Prostate gland (tissue), 2 donors: ENCODE results near the gene STX11.

ENCODE experiments used
- POLR2A ChIP-seq: fragments of 450-650 bp; IDR thresholded peaks from one replicate; pipeline ENCODE4 v1.6.1; 2016; ENCODE audit warnings: antibody characterized with exemption, mild to moderate bottlenecking
- POLR2AphosphoS5 ChIP-seq: sonication (generic); formaldehyde crosslinking; IDR thresholded peaks from one replicate; pipeline ENCODE4 v1.6.1; 2017; ENCODE audit warnings: antibody characterized with exemption
- TF ChIP-seq, protein P1 (sequence below), 4 experiments: fragments of 200-600 bp in 2 of 4; fragments of 450-650 bp in 2 of 4; sonication (generic) in 2 of 4; IDR thresholded peaks; 1 replicate in 3 of 4; 2 replicates in 1 of 4; pipeline ENCODE4 v1.5.1; 2016 to 2019; ENCODE audit warnings: antibody characterized with exemption in 4 of 4, mild to moderate bottlenecking in 2 of 4, moderate library complexity in 2 of 4

DNA sequence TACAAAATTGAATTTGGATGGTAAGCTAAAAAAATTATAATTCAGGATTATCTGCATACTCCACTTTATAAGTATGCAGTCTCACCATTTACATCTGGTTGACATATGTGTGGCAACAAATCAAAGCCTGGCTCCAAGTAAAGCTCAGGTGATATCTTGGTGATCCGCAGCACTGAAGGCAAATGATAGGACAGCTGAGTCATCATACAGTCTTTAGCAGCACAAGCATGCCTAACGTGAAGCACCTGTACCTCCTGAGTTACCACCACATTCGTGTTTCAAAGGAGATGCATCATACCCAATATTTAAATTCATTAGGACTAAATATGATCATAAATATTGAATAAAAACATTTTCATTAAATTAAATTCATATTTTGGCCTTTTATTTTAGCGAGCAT, 11.8 kb upstream of the STX11 start:
- TF ChIP-seq, protein P1, sequence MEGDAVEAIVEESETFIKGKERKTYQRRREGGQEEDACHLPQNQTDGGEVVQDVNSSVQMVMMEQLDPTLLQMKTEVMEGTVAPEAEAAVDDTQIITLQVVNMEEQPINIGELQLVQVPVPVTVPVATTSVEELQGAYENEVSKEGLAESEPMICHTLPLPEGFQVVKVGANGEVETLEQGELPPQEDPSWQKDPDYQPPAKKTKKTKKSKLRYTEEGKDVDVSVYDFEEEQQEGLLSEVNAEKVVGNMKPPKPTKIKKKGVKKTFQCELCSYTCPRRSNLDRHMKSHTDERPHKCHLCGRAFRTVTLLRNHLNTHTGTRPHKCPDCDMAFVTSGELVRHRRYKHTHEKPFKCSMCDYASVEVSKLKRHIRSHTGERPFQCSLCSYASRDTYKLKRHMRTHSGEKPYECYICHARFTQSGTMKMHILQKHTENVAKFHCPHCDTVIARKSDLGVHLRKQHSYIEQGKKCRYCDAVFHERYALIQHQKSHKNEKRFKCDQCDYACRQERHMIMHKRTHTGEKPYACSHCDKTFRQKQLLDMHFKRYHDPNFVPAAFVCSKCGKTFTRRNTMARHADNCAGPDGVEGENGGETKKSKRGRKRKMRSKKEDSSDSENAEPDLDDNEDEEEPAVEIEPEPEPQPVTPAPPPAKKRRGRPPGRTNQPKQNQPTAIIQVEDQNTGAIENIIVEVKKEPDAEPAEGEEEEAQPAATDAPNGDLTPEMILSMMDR (IDR thresholded peaks at IDR 0.05): no peak
- TF ChIP-seq POLR2A: no peak
- TF ChIP-seq POLR2AphosphoS5: no peak
